Caco-2 (cell line): ENCODE data around the gene RTL10. TPM values are rescaled to one million over a fixed set of nuclear protein-coding genes. Genes with fewer than 3 reads are reported as not detected.

Experiments
- BruUV-seq: library from RNA; stranded (reverse); fragments of 400-500 nt; replicated peaks from 2 replicates; lab custom pipeline; 2021; lab: Mats Ljungman, UMichigan
- CTCF ChIA-PET: fragments of 300-600 bp; sonication (Branson Sonifier 250); formaldehyde crosslinking; loops from one replicate; lab custom pipeline; 2022; ENCODE audit warnings: antibody characterized with exemption; lab: Charles Lee
- POLR2A ChIA-PET: fragments of 300-600 bp; sonication (Branson Sonifier 250); formaldehyde crosslinking; loops from one replicate; lab custom pipeline; 2022; ENCODE audit warnings: antibody characterized with exemption; lab: Charles Lee
- DNase-seq, 2 experiments: peaks; one replicate each; pipeline versions ENCODE4 v3.0.0 to v3.0.0-alpha.2; 2020 to 2022
- H3K27me3 ChIP-seq: replicated peaks from 2 replicates; pipeline ENCODE4 v1.6.0; 2011; ENCODE audit warnings: low read length; ENCODE audit not compliant: control insufficient read depth, insufficient read depth
- H3K36me3 ChIP-seq: 2 replicates; pipeline ENCODE4 v1.5.1; 2011; ENCODE audit warnings: low read length; ENCODE audit not compliant: control insufficient read depth, insufficient read depth
- H3K4me1 ChIP-seq: fragments of 250-450 bp; sonication (Bioruptor Pico); 2 replicates; pipeline ENCODE4 v1.5.1; 2020; ENCODE audit warnings: mild to moderate bottlenecking
- H3K4me3 ChIP-seq: 2 replicates; pipeline ENCODE4 v1.5.1; 2011; ENCODE audit warnings: low read depth, mild to moderate bottlenecking, control low read depth, low read length
- H3K9me3 ChIP-seq: fragments of 250-450 bp; sonication (Bioruptor Pico); 2 replicates; pipeline ENCODE4 v1.5.1; 2020; ENCODE audit warnings: mild to moderate bottlenecking, moderate library complexity
- H3K27ac Mint-ChIP-seq: one replicate; pipeline ENCODE4 v1.8.0; 2022; ENCODE audit warnings: mixed read lengths; ENCODE audit not compliant: unreplicated experiment
- H3K27me3 Mint-ChIP-seq: one replicate; pipeline ENCODE4 v1.8.0; 2022; ENCODE audit warnings: mixed read lengths; ENCODE audit not compliant: insufficient read depth, unreplicated experiment
- H3K36me3 Mint-ChIP-seq: one replicate; pipeline ENCODE4 v1.8.0; 2022; ENCODE audit warnings: mild to moderate bottlenecking, mixed read lengths; ENCODE audit not compliant: insufficient read depth, unreplicated experiment
- H3K4me1 Mint-ChIP-seq: one replicate; pipeline ENCODE4 v1.8.0; 2022; ENCODE audit warnings: low read depth, mixed read lengths; ENCODE audit not compliant: unreplicated experiment
- H3K4me3 Mint-ChIP-seq: one replicate; pipeline ENCODE4 v1.8.0; 2022; ENCODE audit warnings: mild to moderate bottlenecking, moderate library complexity, mixed read lengths; ENCODE audit not compliant: unreplicated experiment
- H3K9me3 Mint-ChIP-seq: one replicate; pipeline ENCODE4 v1.8.0; 2022; ENCODE audit warnings: mixed read lengths; ENCODE audit not compliant: unreplicated experiment
- CTCF ChIP-seq, 2 experiments: fragments of 200-600 bp in 1 of 2; IDR thresholded peaks; 1 replicate in 1 of 2; 2 replicates in 1 of 2; pipeline versions ENCODE4 v1.5.1 to v1.8.0; 2011 to 2022; ENCODE audit warnings: antibody characterized with exemption in 1 of 2, control low read depth in 1 of 2, inconsistent platforms in 1 of 2, low read depth in 1 of 2, low read length in 1 of 2, mild to moderate bottlenecking in 1 of 2, moderate library complexity in 1 of 2; ENCODE audit not compliant: insufficient read depth in 1 of 2, severe bottlenecking in 1 of 2, unreplicated experiment in 1 of 2
- intact Hi-C: fragments of 100-400 bp; cut with micrococcal nuclease; formaldehyde crosslinking; loops from one replicate; pipeline ENCODE4 v1.10.0; 2022; ENCODE audit not compliant: unreplicated experiment
- total RNA-seq: library from RNA; stranded (reverse); gene quantifications from 2 replicates; pipeline ENCODE4 v1.2.3, GENCODE V29; 2022

Gene RTL10
- total RNA-seq, 1 experiment from 2014 or later: 27.5 TPM

GRCh38 chr22:19818324-19819207, 36.1 kb downstream of the RTL10 start:
- Histone ChIP-seq H3K9me3 (no peaks in the 10 kb centered on the region), H3K4me3 (no peak overlapping the region), H3K27me3 (no peaks in the 10 kb centered on the region), H3K36me3 (no peaks in the 10 kb centered on the region), H3K4me1 (no peaks in the 10 kb centered on the region)
- Mint-ChIP-seq H3K27ac (no peak overlapping the region), H3K9me3 (no peaks in the 10 kb centered on the region), H3K4me3 (no peak overlapping the region), H3K4me1 (peaks cover 3% of the 10 kb centered on the region), H3K27me3 (no peaks in the 10 kb centered on the region), H3K36me3 (peaks cover 5% of the 10 kb centered on the region)
- DNase-seq: no peak
- ChIA-PET POLR2A (no interaction called here), CTCF (no interaction called here)
- TF ChIP-seq CTCF (IDR thresholded peaks at IDR 0.05; ENCODE audit: insufficient read depth in 1 of 2, low read depth in 1 of 2, low read length in 1 of 2, severe bottlenecking in 1 of 2, unreplicated experiment in 1 of 2): no peak
- no TSS peak for BruUV-seq
- intact Hi-C loops: no loop called here

- H3K4me3 ChIP-seq: no peak overlapping the region
- intact Hi-C loops: no loop called here
Measured at GRCh38 chr22:19816372-19817119, 38.1 kb downstream of the RTL10 start.

More at GRCh38 chr22:19816372-19817119, 38.1 kb downstream of the RTL10 start:
- H3K27ac Mint-ChIP-seq: no peak overlapping the region
- peaks cover 5% of the 10 kb centered on the region for H3K36me3 Mint-ChIP-seq
- POLR2A ChIA-PET: no interaction called here
- BruUV-seq: no TSS peak
- H3K4me3 Mint-ChIP-seq: no peak overlapping the region
- no peaks in the 10 kb centered on the region for H3K27me3 ChIP-seq
- DNase-seq: no peak
- CTCF ChIA-PET: no interaction called here
- no peaks in the 10 kb centered on the region for H3K9me3 ChIP-seq
- H3K36me3 ChIP-seq: no peaks in the 10 kb centered on the region
- no peaks in the 10 kb centered on the region for H3K9me3 Mint-ChIP-seq
- no peak for TF ChIP-seq CTCF (IDR thresholded peaks at IDR 0.05; ENCODE audit: insufficient read depth in 1 of 2, low read depth in 1 of 2, low read length in 1 of 2, severe bottlenecking in 1 of 2, unreplicated experiment in 1 of 2)
- no peaks in the 10 kb centered on the region for H3K4me1 Mint-ChIP-seq
- no peaks in the 10 kb centered on the region for H3K27me3 Mint-ChIP-seq
- H3K4me1 ChIP-seq: no peaks in the 10 kb centered on the region
